HUES48 (cell line): ENCODE results near the gene TMEM125.

ENCODE experiments used
- H3K27ac ChIP-seq: one replicate; pipeline ENCODE4 v1.7.0; 2013; ENCODE audit warnings: low read depth, low read length, inconsistent platforms
- H3K27me3 ChIP-seq: 2 replicates; pipeline ENCODE4 v1.6.1; 2013; ENCODE audit warnings: mild to moderate bottlenecking, low read length; ENCODE audit not compliant: control insufficient read depth, insufficient read depth
- H3K36me3 ChIP-seq: 2 replicates; pipeline ENCODE4 v1.6.1; 2013; ENCODE audit warnings: low read length; ENCODE audit not compliant: control insufficient read depth, insufficient read depth
- H3K4me1 ChIP-seq: 2 replicates; pipeline ENCODE4 v1.6.1; 2013; ENCODE audit warnings: mild to moderate bottlenecking, low read length; ENCODE audit not compliant: control insufficient read depth, insufficient read depth
- H3K4me3 ChIP-seq: 2 replicates; pipeline ENCODE4 v1.5.1; 2013; ENCODE audit warnings: mild to moderate bottlenecking, low read depth, low read length
- H3K9ac ChIP-seq: 2 replicates; pipeline ENCODE4 v1.6.1; 2013; ENCODE audit warnings: mild to moderate bottlenecking, low read depth, low read length, moderate library complexity
- H3K9me3 ChIP-seq: 2 replicates; pipeline ENCODE4 v1.6.1; 2013; ENCODE audit warnings: low read length; ENCODE audit not compliant: control insufficient read depth, insufficient read depth

The TMEM125 gene

GRCh38 chr1:43276673-43277072, 6.9 kb downstream of the TMEM125 start:
- Histone ChIP-seq H3K36me3 (peaks cover 4% of the 10 kb centered on the region; the same call in 1 of the 2 replicates), H3K9me3 (no peaks in the 10 kb centered on the region), H3K27ac (no peak overlapping the region), H3K4me1 (peaks cover 2% of the 10 kb centered on the region; the same call in 1 of the 2 replicates), H3K4me3 (no peak overlapping the region), H3K27me3 (no peaks in the 10 kb centered on the region), H3K9ac (no peak overlapping the region)

GRCh38 chr1:43277116-43277876, 7.5 kb downstream of the TMEM125 start:
- H3K4me1 ChIP-seq, result no peaks in the 10 kb centered on the region
- H3K4me3 ChIP-seq, result no peak overlapping the region
- no peaks in the 10 kb centered on the region for H3K27me3 ChIP-seq
- peaks cover 4% of the 10 kb centered on the region; the same call in 1 of the 2 replicates for H3K36me3 ChIP-seq
- H3K9ac ChIP-seq, result no peak overlapping the region
- H3K9me3 ChIP-seq, result no peaks in the 10 kb centered on the region
- no peak overlapping the region for H3K27ac ChIP-seq

- H3K4me3 ChIP-seq, result no peak overlapping the region
- no peak overlapping the region for H3K27ac ChIP-seq
- no peaks in the 10 kb centered on the region for H3K9me3 ChIP-seq
These were observed 9.4 kb downstream of the TMEM125 start for GRCh38 chr1:43279161-43279560.

GRCh38 chr1:43279666-43280065, 9.9 kb downstream of the TMEM125 start:
- H3K9me3 ChIP-seq, result no peaks in the 10 kb centered on the region
- H3K4me1 ChIP-seq, result peaks cover 3% of the 10 kb centered on the region
- H3K4me3 ChIP-seq, result no peak overlapping the region
- no peaks in the 10 kb centered on the region for H3K27me3 ChIP-seq
- H3K27ac ChIP-seq, result no peak overlapping the region
- H3K9ac ChIP-seq, result no peak overlapping the region
- H3K36me3 ChIP-seq, result no peaks in the 10 kb centered on the region

More at GRCh38 chr1:43279161-43279560, 9.4 kb downstream of the TMEM125 start:
- Histone ChIP-seq H3K27me3 (no peaks in the 10 kb centered on the region), H3K9ac (no peak overlapping the region), H3K36me3 (no peaks in the 10 kb centered on the region), H3K4me1 (no peaks in the 10 kb centered on the region)

- Histone ChIP-seq H3K9me3 (no peaks in the 10 kb centered on the region), H3K4me1 (peaks cover 12% of the 10 kb centered on the region), H3K4me3 (no peak overlapping the region), H3K27ac (no peak overlapping the region), H3K9ac (no peak overlapping the region), H3K36me3 (no peaks in the 10 kb centered on the region), H3K27me3 (no peaks in the 10 kb centered on the region)
These were observed 10.9 kb downstream of the TMEM125 start for GRCh38 chr1:43280692-43281091.

- Histone ChIP-seq H3K9me3 (no peaks in the 10 kb centered on the region), H3K9ac (no peak overlapping the region), H3K27me3 (no peaks in the 10 kb centered on the region), H3K4me1 (peaks cover 16% of the 10 kb centered on the region), H3K36me3 (no peaks in the 10 kb centered on the region), H3K4me3 (no peak overlapping the region), H3K27ac (no peak overlapping the region)
These were observed 12.7 kb downstream of the TMEM125 start for GRCh38 chr1:43282220-43283195.

GRCh38 chr1:43284065-43284464, 14.3 kb downstream of the TMEM125 start:
- no peak overlapping the region for H3K9ac ChIP-seq
- H3K4me1 ChIP-seq, result peaks cover 16% of the 10 kb centered on the region
- H3K9me3 ChIP-seq, result no peaks in the 10 kb centered on the region
- H3K27ac ChIP-seq, result no peak overlapping the region
- H3K36me3 ChIP-seq, result no peaks in the 10 kb centered on the region
- no peaks in the 10 kb centered on the region for H3K27me3 ChIP-seq
- H3K4me3 ChIP-seq, result no peak overlapping the region

- Histone ChIP-seq H3K36me3 (no peaks in the 10 kb centered on the region), H3K27me3 (no peaks in the 10 kb centered on the region), H3K27ac (no peak overlapping the region), H3K4me3 (peak overlapping the region; percentile 67), H3K4me1 (peaks cover 16% of the 10 kb centered on the region), H3K9me3 (no peaks in the 10 kb centered on the region), H3K9ac (no peak overlapping the region)
These were observed 14.8 kb downstream of the TMEM125 start for GRCh38 chr1:43284546-43285110.

GRCh38 chr1:43285269-43285990, 15.6 kb downstream of the TMEM125 start, which contains the start of gene C1orf210:
C1orf210 (minus strand) TSS chr1:43285581; CDS start chr1:43283270, 2,311 bp downstream.
- Histone ChIP-seq H3K9ac (no peak within 1 kb of the TSS; the same call in 1 of the 2 replicates), H3K4me3 (peak within 1 kb of the TSS; percentile 67), H3K27me3 (no peaks in the 10 kb centered on the region), H3K36me3 (no peaks in the 10 kb centered on the region), H3K27ac (peak within 1 kb of the TSS; percentile 47), H3K9me3 (no peaks in the 10 kb centered on the region), H3K4me1 (peaks cover 16% of the 10 kb centered on the region)

- Histone ChIP-seq H3K27me3 (no peaks in the 10 kb centered on the region), H3K4me1 (peaks cover 16% of the 10 kb centered on the region), H3K27ac (no peak overlapping the region), H3K4me3 (peak overlapping the region; percentile 67; the same call in 1 of the 2 replicates), H3K9ac (no peak overlapping the region), H3K9me3 (no peaks in the 10 kb centered on the region), H3K36me3 (no peaks in the 10 kb centered on the region)
These were observed 16.3 kb downstream of the TMEM125 start for GRCh38 chr1:43286115-43286514.
